ENCODE results near the gene RELL1. TPM values are rescaled to one million over a fixed set of nuclear protein-coding genes. Genes with fewer than 3 reads are reported as not detected.

The RELL1 gene
- polyA plus RNA-seq, 1 of the 3 experiments (the other 2 are of a cell fraction), result 4.5 TPM

DNA sequence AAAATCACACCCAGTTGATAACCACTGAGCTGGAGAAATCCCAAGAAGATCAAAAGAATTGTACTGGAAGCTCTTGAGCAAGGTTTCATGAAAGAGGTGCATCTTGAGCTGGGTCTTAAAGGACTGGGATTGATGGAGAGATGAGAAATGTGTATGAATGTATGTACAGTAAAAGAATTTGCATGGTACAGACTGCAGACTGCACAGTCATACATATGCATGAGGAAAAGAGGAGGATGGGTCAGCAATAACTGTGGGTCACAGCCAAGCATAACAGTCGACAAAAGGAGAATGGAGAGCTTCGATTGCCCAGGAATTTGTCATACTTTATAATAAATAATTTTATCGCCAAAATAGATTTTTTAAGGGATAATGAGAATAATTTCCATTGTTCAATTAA, 4.8 kb upstream of the RELL1 start:
- DNase-seq, result no peak
- Histone ChIP-seq H2AFZ (ENCODE audit: low read depth) (no peak overlapping the region), H3K9me2 (no peaks in the 10 kb centered on the region), H3K27me3 (ENCODE audit: insufficient read depth) (no peaks in the 10 kb centered on the region), H3K9me3 (no peaks in the 10 kb centered on the region), H3K4me3 (ENCODE audit: low read depth in 2 of 2, low read length in 1 of 2) (no peak overlapping the region), H3F3A (replicated peaks; ENCODE audit: insufficient read depth) (peaks cover 10% of the 10 kb centered on the region), H3K79me2 (ENCODE audit: insufficient read depth) (no peaks in the 10 kb centered on the region), H4K20me1 (ENCODE audit: insufficient read depth) (no peaks in the 10 kb centered on the region), H3K9ac (no peak overlapping the region), H3K27ac (ENCODE audit: low read depth in 2 of 2, low read length in 1 of 2) (no peak overlapping the region), H3K36me3 (replicated peaks in 1 of 2; ENCODE audit: control insufficient read depth in 1 of 2, insufficient read depth in 2 of 2, low read length in 1 of 2) (no peaks in the 10 kb centered on the region), H3K4me2 (no peak overlapping the region), H3K4me1 (ENCODE audit: control insufficient read depth in 1 of 2, insufficient read depth in 2 of 2, low read depth in 1 of 2, low read length in 1 of 2) (peaks cover 6 to 9% of the 10 kb centered on the region in 2 experiments; a peak in 2 of 4 replicates)
- 93% methylated on average over 3 of the region's 3 CpGs for WGBS (ENCODE audit: low lambda C conversion rate)
- TF ChIP-seq YY1 (IDR thresholded peaks at IDR 0.05; ENCODE audit: low read depth) (no peak), EP300 (IDR thresholded peaks at IDR 0.05; ENCODE audit: borderline replicate concordance in 1 of 2, low read depth in 1 of 2, low read length in 1 of 2) (no peak), RXRA (IDR thresholded peaks at IDR 0.05; ENCODE audit: borderline replicate concordance, low read depth) (no peak)
- ChIA-PET CTCF (interaction anchor here (2.4 kb wide), 1 partner anchor 111 kb away, joined by 8 read pairs; no protein-coding TSS in a partner anchor), POLR2A (no interaction called here)

DNA sequence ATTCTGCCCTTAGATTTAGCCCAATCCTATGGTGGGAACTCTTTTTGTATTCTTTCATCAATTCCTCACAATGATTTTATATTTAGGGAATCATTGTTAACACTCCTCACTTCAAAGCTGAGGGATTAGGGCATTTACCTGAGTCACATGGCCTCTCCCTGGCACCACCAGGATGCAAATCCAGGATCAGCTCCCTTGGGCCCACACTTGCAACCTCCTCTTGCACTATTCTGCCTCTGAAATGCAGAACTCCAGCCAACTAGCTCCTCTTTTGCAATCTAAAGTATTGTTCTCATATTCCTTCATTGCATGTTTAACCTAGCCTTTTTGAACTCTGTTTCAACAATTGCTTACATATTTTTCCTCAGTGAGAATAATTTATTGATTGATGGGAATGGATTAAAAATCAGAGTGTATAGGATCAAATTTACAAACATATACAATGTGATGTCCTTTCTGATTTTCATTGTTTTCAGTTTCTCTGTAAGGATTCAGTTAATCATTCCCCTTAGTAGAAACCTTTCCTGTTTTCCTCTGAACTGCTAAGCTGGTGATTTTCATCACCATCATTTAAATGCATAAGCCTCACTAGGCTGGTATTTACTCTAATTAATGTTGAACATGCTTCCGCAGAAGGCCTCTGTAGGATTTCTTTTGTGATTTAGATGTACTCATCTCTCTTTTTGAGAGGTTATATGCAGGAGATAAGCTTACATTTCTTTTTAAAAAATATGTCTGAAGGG, 3.3 kb upstream of the RELL1 start:
- Histone ChIP-seq H3K4me3 (ENCODE audit: low read depth in 2 of 2, low read length in 1 of 2) (no peak overlapping the region), H3K9ac (no peak overlapping the region), H3K4me2 (no peak overlapping the region), H3F3A (replicated peaks; ENCODE audit: insufficient read depth) (peaks cover 10% of the 10 kb centered on the region), H3K27me3 (ENCODE audit: insufficient read depth) (no peaks in the 10 kb centered on the region), H3K4me1 (ENCODE audit: control insufficient read depth in 1 of 2, insufficient read depth in 2 of 2, low read depth in 1 of 2, low read length in 1 of 2) (peaks cover 6 to 14% of the 10 kb centered on the region in 2 experiments; a peak in 3 of 4 replicates), H4K20me1 (ENCODE audit: insufficient read depth) (0 out of 2 replicates have a peak, but pooled peaks cover under 1% of the 10 kb centered on the region), H2AFZ (ENCODE audit: low read depth) (no peak overlapping the region), H3K27ac (ENCODE audit: low read depth in 2 of 2, low read length in 1 of 2) (no peak overlapping the region), H3K79me2 (ENCODE audit: insufficient read depth) (peaks cover 11% of the 10 kb centered on the region; the same call in 1 of the 2 replicates), H3K9me3 (no peaks in the 10 kb centered on the region), H3K36me3 (replicated peaks in 1 of 2; ENCODE audit: control insufficient read depth in 1 of 2, insufficient read depth in 2 of 2, low read length in 1 of 2) (no peaks in the 10 kb centered on the region), H3K9me2 (no peaks in the 10 kb centered on the region)
- 96% methylated on average over 1 of the region's 1 CpG for WGBS (ENCODE audit: low lambda C conversion rate)
- ChIA-PET POLR2A (no interaction called here), CTCF (interaction anchor here (1.0 to 2.4 kb wide), 3 partner anchors 87 to 137 kb away, joined by 4 to 8 read pairs (median 5); partner anchors contain the start of gene PGM2)
- DNase-seq, result no peak
- no peak for TF ChIP-seq ELF1 (IDR thresholded peaks at IDR 0.05)
- no peak for TF ChIP-seq RFX5 (IDR thresholded peaks at IDR 0.05; ENCODE audit: low read length)
- TF ChIP-seq NFIC (IDR thresholded peaks at IDR 0.05; ENCODE audit: borderline replicate concordance), result no peak
- no peak for TF ChIP-seq GATA2 (CRISPR knock-in tag; IDR thresholded peaks at IDR 0.05)
- no peak for TF ChIP-seq FOXJ3 (CRISPR knock-in tag; IDR thresholded peaks at IDR 0.05)
- no peak for TF ChIP-seq POLR2AphosphoS5 (IDR thresholded peaks at IDR 0.05; ENCODE audit: low read depth, low read length)
- no peak for TF ChIP-seq RCOR1 (IDR thresholded peaks at IDR 0.05; ENCODE audit: low read length)
- TF ChIP-seq NRF1 (IDR thresholded peaks at IDR 0.05; ENCODE audit: low read depth, low read length), result no peak
- no peak for TF ChIP-seq EP300 (IDR thresholded peaks at IDR 0.05; ENCODE audit: borderline replicate concordance in 1 of 2, low read depth in 1 of 2, low read length in 1 of 2)
- TF ChIP-seq, protein P1, sequence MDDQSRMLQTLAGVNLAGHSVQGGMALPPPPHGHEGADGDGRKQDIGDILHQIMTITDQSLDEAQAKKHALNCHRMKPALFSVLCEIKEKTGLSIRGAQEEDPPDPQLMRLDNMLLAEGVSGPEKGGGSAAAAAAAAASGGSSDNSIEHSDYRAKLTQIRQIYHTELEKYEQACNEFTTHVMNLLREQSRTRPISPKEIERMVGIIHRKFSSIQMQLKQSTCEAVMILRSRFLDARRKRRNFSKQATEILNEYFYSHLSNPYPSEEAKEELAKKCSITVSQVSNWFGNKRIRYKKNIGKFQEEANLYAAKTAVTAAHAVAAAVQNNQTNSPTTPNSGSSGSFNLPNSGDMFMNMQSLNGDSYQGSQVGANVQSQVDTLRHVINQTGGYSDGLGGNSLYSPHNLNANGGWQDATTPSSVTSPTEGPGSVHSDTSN (IDR thresholded peaks at IDR 0.05), result no peak
